Keratinocyte (primary cell): ENCODE measurements around the gene ANGPTL2. TPM values are rescaled to one million over a fixed set of nuclear protein-coding genes. Genes with fewer than 3 reads are reported as not detected.

Experiments used
- DNase-seq: peaks from one replicate; pipeline ENCODE4 v3.0.0-alpha.2; 2011; ENCODE audit warnings: low read depth, missing footprints, low spot score
- FAIRE-seq: peaks from 2 replicates; lab custom pipeline; 2011; peaks lifted over from hg19 to GRCh38; lab: Jason Lieb, UNC
- H2AFZ ChIP-seq: 2 replicates; pipeline ENCODE4 v1.6.0; 2012; ENCODE audit warnings: low read length, control low read depth, inconsistent platforms; ENCODE audit not compliant: control insufficient read depth
- H3K27ac ChIP-seq: 2 replicates; pipeline ENCODE4 v1.5.1; 2011; ENCODE audit warnings: low read length; ENCODE audit not compliant: control insufficient read depth, insufficient read depth
- H3K27me3 ChIP-seq: 3 replicates; pipeline ENCODE4 v1.6.0; 2011; ENCODE audit warnings: low read length; ENCODE audit not compliant: control insufficient read depth, insufficient read depth; ENCODE audit errors: extremely low read depth
- H3K36me3 ChIP-seq, 2 experiments: 2 replicates in 1 of 2; 3 replicates in 1 of 2; pipeline ENCODE4 v1.5.1; 2011; ENCODE audit warnings: low read length in 2 of 2, mild to moderate bottlenecking in 1 of 2; ENCODE audit not compliant: control insufficient read depth in 2 of 2, insufficient read depth in 2 of 2; ENCODE audit errors: extremely low read depth in 1 of 2
- H3K4me1 ChIP-seq: 3 replicates; pipeline ENCODE4 v1.5.1; 2011; ENCODE audit warnings: low read length; ENCODE audit not compliant: control insufficient read depth, insufficient read depth; ENCODE audit errors: extremely low read depth
- H3K4me2 ChIP-seq: 3 replicates; pipeline ENCODE4 v1.6.0; 2011; ENCODE audit warnings: low read depth, low read length; ENCODE audit not compliant: control insufficient read depth, insufficient read depth; ENCODE audit errors: extremely low read depth
- H3K4me3 ChIP-seq, 3 experiments: fragments of 200-600 bp in 1 of 3; sonication (generic) in 1 of 3; 2 replicates in 2 of 3; 3 replicates in 1 of 3; pipeline ENCODE4 v1.5.1; 2011 to 2016; ENCODE audit warnings: low read length in 3 of 3, mild to moderate bottlenecking in 3 of 3, control low read depth in 2 of 3, inconsistent platforms in 1 of 3, low read depth in 1 of 3, mixed read lengths in 1 of 3, mixed run types in 1 of 3, moderate library complexity in 1 of 3; ENCODE audit not compliant: control insufficient read depth in 2 of 3, insufficient read depth in 2 of 3; ENCODE audit errors: extremely low read depth in 1 of 3
- H3K79me2 ChIP-seq: 2 replicates; pipeline ENCODE4 v1.6.0; 2012; ENCODE audit warnings: low read length; ENCODE audit not compliant: control insufficient read depth, insufficient read depth
- H3K9ac ChIP-seq: 3 replicates; pipeline ENCODE4 v1.6.0; 2011; ENCODE audit warnings: low read length; ENCODE audit not compliant: control insufficient read depth, insufficient read depth; ENCODE audit errors: extremely low read depth
- H3K9me1 ChIP-seq: 3 replicates; pipeline ENCODE4 v1.6.0; 2011; ENCODE audit warnings: low read length; ENCODE audit not compliant: control insufficient read depth, insufficient read depth; ENCODE audit errors: extremely low read depth
- H3K9me3 ChIP-seq: 2 replicates; pipeline ENCODE4 v1.5.1; 2012; ENCODE audit warnings: low read depth, low read length; ENCODE audit not compliant: control insufficient read depth
- H4K20me1 ChIP-seq: 3 replicates; pipeline ENCODE4 v1.6.0; 2011; ENCODE audit warnings: low read length; ENCODE audit not compliant: control insufficient read depth, insufficient read depth; ENCODE audit errors: extremely low read depth
- CTCF ChIP-seq, 3 experiments: IDR thresholded peaks in 1 of 3; conservative IDR thresholded peaks in 1 of 3; optimal IDR thresholded peaks in 1 of 3; 2 replicates in 2 of 3; 3 replicates in 1 of 3; pipeline versions ENCODE3 to v1.5.1; 2011; ENCODE audit warnings: low read length in 3 of 3, mild to moderate bottlenecking in 3 of 3, moderate library complexity in 2 of 3, control low read depth in 1 of 3, inconsistent platforms in 1 of 3; ENCODE audit not compliant: insufficient read depth in 2 of 3; ENCODE audit errors: extremely low read depth in 1 of 3
- EZH2 ChIP-seq: IDR thresholded peaks from one replicate; pipeline ENCODE4 v1.6.1; 2012; ENCODE audit warnings: inconsistent platforms, mild to moderate bottlenecking, low read length, moderate library complexity
- dilution Hi-C: fragments of 300-500 bp; cut with MboI; formaldehyde crosslinking; loops from one replicate; pipeline ENCODE4 v1.7.0; 2020; ENCODE audit warnings: low sequenced_read_pairs; ENCODE audit not compliant: extremely low pct_ligation_motif_present
- polyA plus RNA-seq, 5 experiments: library from polyadenylated mRNA; depleted of rRNA in 3 of 5; stranded (reverse) in 3 of 5; stranded (forward) in 1 of 5; unstranded in 1 of 5; fragments of >200 nt; gene quantifications; 1 replicate in 1 of 5; 2 replicates in 3 of 5; 3 replicates in 1 of 5; pipeline versions ENCODE4 v1.2.1 to v1.2.3, GENCODE V29; 2011 to 2012; ENCODE audit warnings: missing spikeins in 2 of 5, low read depth in 1 of 5, low replicate concordance in 1 of 5

The ANGPTL2 gene
- polyA plus RNA-seq, 1 donor (not counting 4 experiments of a cell fraction or from before 2014, with no cell fraction given), result 0.18 TPM

- Histone ChIP-seq H3K4me1 (peaks cover 8% of the 10 kb centered on the region), H3K79me2 (no peaks in the 10 kb centered on the region), H3K4me3 (no peak overlapping the region), H4K20me1 (no peaks in the 10 kb centered on the region), H3K27ac (no peak overlapping the region), H3K36me3 (no peaks in the 10 kb centered on the region), H3K27me3 (no peaks in the 10 kb centered on the region), H3K9ac (no peak overlapping the region), H2AFZ (no peak overlapping the region), H3K4me2 (no peak overlapping the region), H3K9me1 (no peaks in the 10 kb centered on the region), H3K9me3 (no peaks in the 10 kb centered on the region)
- DNase-seq, result no peak
- dilution Hi-C loops, result no loop called here
- TF ChIP-seq CTCF (optimal IDR thresholded peaks at IDR 0.05 in 1 of 3, IDR thresholded peaks at IDR 0.05 in 1 of 3, conservative IDR thresholded peaks at IDR 0.05 in 1 of 3; ENCODE audit: extremely low read depth in 1 of 3, insufficient read depth in 2 of 3, low read length in 3 of 3) (no peak), EZH2 (no peak)
- FAIRE-seq, result no peak
Observed at GRCh38 chr9:127105805-127106465, 16.5 kb downstream of the ANGPTL2 start.

- H3K79me2 ChIP-seq, result no peaks in the 10 kb centered on the region
- H3K36me3 ChIP-seq, result no peaks in the 10 kb centered on the region
Observed at GRCh38 chr9:127104581-127105311, 17.7 kb downstream of the ANGPTL2 start.

More at GRCh38 chr9:127104581-127105311, 17.7 kb downstream of the ANGPTL2 start:
- Histone ChIP-seq H3K4me3 (no peak overlapping the region), H3K9ac (no peak overlapping the region), H3K9me1 (no peaks in the 10 kb centered on the region), H3K27ac (no peak overlapping the region), H2AFZ (peak overlapping the region; percentile 58), H4K20me1 (no peaks in the 10 kb centered on the region), H3K4me2 (no peak overlapping the region), H3K27me3 (no peaks in the 10 kb centered on the region), H3K9me3 (no peaks in the 10 kb centered on the region), H3K4me1 (peaks cover 8% of the 10 kb centered on the region)
- no peak for DNase-seq
- no peak for FAIRE-seq
- dilution Hi-C loops, result no loop called here
- TF ChIP-seq CTCF (optimal IDR thresholded peaks at IDR 0.05 in 1 of 3, IDR thresholded peaks at IDR 0.05 in 1 of 3, conservative IDR thresholded peaks at IDR 0.05 in 1 of 3; ENCODE audit: extremely low read depth in 1 of 3, insufficient read depth in 2 of 3, low read length in 3 of 3) (no peak), EZH2 (no peak)
